NB4 (cell line): ENCODE results near the gene CLMP.

Experiments used
- MYC ChIP-seq: IDR thresholded peaks from 2 replicates; pipeline ENCODE4 v1.6.1; 2011; ENCODE audit warnings: low read depth, low read length
- POLR2A ChIP-seq: IDR thresholded peaks from 2 replicates; pipeline ENCODE4 v1.6.1; 2011; ENCODE audit warnings: mild to moderate bottlenecking; ENCODE audit not compliant: insufficient read length; ENCODE audit errors: extremely low read depth
- TF ChIP-seq, protein P1 (sequence below): IDR thresholded peaks from one replicate; pipeline ENCODE4 v1.5.1; 2012; ENCODE audit warnings: low read depth, low read length
- TF ChIP-seq, protein P2 (sequence below): IDR thresholded peaks from 2 replicates; pipeline ENCODE4 v1.6.1; 2011; ENCODE audit warnings: low read depth, low read length

DNA sequence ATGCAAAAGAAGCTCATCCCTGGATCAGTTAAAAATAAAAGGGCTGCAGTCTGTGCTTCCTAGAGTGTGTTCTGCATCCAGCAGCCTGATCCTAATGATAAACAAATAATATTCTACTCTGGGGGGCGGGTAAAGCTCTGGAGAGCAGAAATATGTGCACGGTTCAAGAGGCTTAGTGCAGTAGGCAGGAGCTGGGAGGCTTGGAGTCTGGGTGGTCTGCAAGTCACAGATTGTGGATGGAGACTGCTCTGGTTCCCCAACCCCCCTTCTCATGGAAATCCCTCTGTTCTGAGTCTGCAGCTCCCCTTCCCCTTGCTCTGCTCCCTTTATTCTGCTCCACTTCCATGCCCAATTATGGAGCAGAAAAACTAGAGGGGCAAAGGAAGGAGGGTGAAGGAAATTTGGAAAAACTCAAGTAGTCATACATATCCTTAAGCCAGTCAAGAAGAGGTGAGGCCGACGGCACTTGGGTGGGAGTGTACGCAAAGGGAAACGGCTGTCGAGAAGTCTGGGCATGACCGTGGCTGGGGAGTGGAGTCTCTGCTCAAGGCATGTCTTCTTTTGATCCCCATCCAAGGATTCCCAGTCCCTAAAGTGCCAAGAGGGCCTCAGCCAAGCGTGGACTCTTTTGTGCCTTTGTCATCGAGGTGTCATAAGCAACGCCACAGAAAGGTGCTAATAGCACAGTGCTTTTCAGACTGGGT, 16.3 kb upstream of the CLMP start:
- TF ChIP-seq, protein P1, sequence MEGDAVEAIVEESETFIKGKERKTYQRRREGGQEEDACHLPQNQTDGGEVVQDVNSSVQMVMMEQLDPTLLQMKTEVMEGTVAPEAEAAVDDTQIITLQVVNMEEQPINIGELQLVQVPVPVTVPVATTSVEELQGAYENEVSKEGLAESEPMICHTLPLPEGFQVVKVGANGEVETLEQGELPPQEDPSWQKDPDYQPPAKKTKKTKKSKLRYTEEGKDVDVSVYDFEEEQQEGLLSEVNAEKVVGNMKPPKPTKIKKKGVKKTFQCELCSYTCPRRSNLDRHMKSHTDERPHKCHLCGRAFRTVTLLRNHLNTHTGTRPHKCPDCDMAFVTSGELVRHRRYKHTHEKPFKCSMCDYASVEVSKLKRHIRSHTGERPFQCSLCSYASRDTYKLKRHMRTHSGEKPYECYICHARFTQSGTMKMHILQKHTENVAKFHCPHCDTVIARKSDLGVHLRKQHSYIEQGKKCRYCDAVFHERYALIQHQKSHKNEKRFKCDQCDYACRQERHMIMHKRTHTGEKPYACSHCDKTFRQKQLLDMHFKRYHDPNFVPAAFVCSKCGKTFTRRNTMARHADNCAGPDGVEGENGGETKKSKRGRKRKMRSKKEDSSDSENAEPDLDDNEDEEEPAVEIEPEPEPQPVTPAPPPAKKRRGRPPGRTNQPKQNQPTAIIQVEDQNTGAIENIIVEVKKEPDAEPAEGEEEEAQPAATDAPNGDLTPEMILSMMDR, result no peak
- TF ChIP-seq POLR2A (no peak), MYC (no peak)
- TF ChIP-seq, protein P2, sequence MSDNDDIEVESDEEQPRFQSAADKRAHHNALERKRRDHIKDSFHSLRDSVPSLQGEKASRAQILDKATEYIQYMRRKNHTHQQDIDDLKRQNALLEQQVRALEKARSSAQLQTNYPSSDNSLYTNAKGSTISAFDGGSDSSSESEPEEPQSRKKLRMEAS, result no peak
